GM12864 (cell line): ENCODE data around the gene PJA1.

Experiments used
- DNase-seq: peaks from one replicate; pipeline ENCODE4 v3.0.0-alpha.2; 2011; ENCODE audit warnings: low read depth
- H3K4me3 ChIP-seq: 2 replicates; pipeline ENCODE4 v1.5.1; 2011; ENCODE audit warnings: mild to moderate bottlenecking, low read depth, low read length, control low read depth
- CTCF ChIP-seq: IDR thresholded peaks from 2 replicates; pipeline ENCODE4 v1.5.1; 2011; ENCODE audit warnings: low read depth, mild to moderate bottlenecking, moderate library complexity, low read length, control low read depth, inconsistent platforms; ENCODE audit errors: missing control alignments

PJA1 gene

GRCh38 chrX:69144838-69145680 lies 20.2 kb downstream of the PJA1 start:
- H3K4me3 ChIP-seq = no peak overlapping the region
- no peak for DNase-seq
- TF ChIP-seq CTCF = no peak

- no peak for DNase-seq
- no peak overlapping the region for H3K4me3 ChIP-seq
- no peak for TF ChIP-seq CTCF
Observed at GRCh38 chrX:69143530-69143929, 21.7 kb downstream of the PJA1 start.

GRCh38 chrX:69142788-69143469 lies 22.3 kb downstream of the PJA1 start:
- no peak overlapping the region for H3K4me3 ChIP-seq
- no peak for DNase-seq
- TF ChIP-seq CTCF = no peak

- DNase-seq = no peak
- H3K4me3 ChIP-seq = no peak overlapping the region
- TF ChIP-seq CTCF = no peak
Observed at GRCh38 chrX:69140837-69141236, 24.4 kb downstream of the PJA1 start.

DNA sequence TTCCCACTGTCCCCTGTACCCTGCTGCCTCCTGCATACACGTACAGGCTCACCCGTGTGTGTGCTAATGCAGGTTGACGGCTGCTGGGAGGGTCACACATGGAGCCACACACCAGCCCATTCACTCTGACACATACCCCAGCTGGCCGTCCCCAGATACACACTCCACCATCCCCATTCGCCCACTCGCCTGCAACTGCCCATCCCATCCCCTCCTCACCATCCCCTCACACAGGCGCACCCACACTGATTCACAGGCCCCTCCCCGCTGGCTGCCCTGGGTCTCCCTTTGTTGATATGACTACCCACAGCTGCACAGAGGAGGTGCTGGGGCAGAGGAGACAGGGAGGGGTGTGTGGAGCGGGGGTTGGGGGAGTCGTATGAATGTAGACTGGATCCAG lies 25.7 kb downstream of the PJA1 start:
- H3K4me3 ChIP-seq = no peak overlapping the region
- TF ChIP-seq CTCF = no peak
- DNase-seq = no peak

GRCh38 chrX:69138512-69138911 lies 26.7 kb downstream of the PJA1 start:
- TF ChIP-seq CTCF = no peak
- no peak for DNase-seq

GRCh38 chrX:69138118-69138390 lies 27.2 kb downstream of the PJA1 start:
- no peak for DNase-seq
- no peak for TF ChIP-seq CTCF
- no peak overlapping the region for H3K4me3 ChIP-seq

More at GRCh38 chrX:69138512-69138911, 26.7 kb downstream of the PJA1 start:
- H3K4me3 ChIP-seq = no peak overlapping the region
